ENCODE results near the gene SPTB.

The SPTB gene

GRCh38 chr14:64763085-64763782 lies 116.5 kb downstream of the SPTB start:
- H3K27ac ChIP-seq, result no peak overlapping the region
- no peak for TF ChIP-seq ZFX (IDR thresholded peaks at IDR 0.05; ENCODE audit: borderline replicate concordance)
- TF ChIP-seq CTCF (IDR thresholded peaks at IDR 0.05), result no peak

- H3K27ac ChIP-seq, result peak overlapping the region; percentile 38
- no peak; the same call in 1 of the 2 replicates for TF ChIP-seq CTCF (IDR thresholded peaks at IDR 0.05)
- TF ChIP-seq ZFX (IDR thresholded peaks at IDR 0.05; ENCODE audit: borderline replicate concordance), result no peak
Observed at GRCh38 chr14:64762044-64763034, 117.4 kb downstream of the SPTB start.

- no peak for TF ChIP-seq ZFX (IDR thresholded peaks at IDR 0.05; ENCODE audit: borderline replicate concordance)
- peak; percentile 39 for TF ChIP-seq CTCF (IDR thresholded peaks at IDR 0.05)
- peak overlapping the region; percentile 38 for H3K27ac ChIP-seq
Observed at GRCh38 chr14:64761441-64762043, 118.2 kb downstream of the SPTB start.

- H3K27ac ChIP-seq, result no peak overlapping the region; the same call in 1 of the 2 replicates
- no peak for TF ChIP-seq ZFX (IDR thresholded peaks at IDR 0.05; ENCODE audit: borderline replicate concordance)
- no peak for TF ChIP-seq CTCF (IDR thresholded peaks at IDR 0.05)
Observed at GRCh38 chr14:64760916-64761315, 118.8 kb downstream of the SPTB start.

- TF ChIP-seq ZFX (IDR thresholded peaks at IDR 0.05; ENCODE audit: borderline replicate concordance), result no peak
- TF ChIP-seq CTCF (IDR thresholded peaks at IDR 0.05), result peak; percentile 86
- no peak overlapping the region for H3K27ac ChIP-seq
Observed at GRCh38 chr14:64760146-64760755, 119.5 kb downstream of the SPTB start.

- TF ChIP-seq CTCF (IDR thresholded peaks at IDR 0.05), result no peak
- TF ChIP-seq ZFX (IDR thresholded peaks at IDR 0.05; ENCODE audit: borderline replicate concordance), result no peak
- no peak overlapping the region for H3K27ac ChIP-seq
Observed at GRCh38 chr14:64759555-64759938, 120.2 kb downstream of the SPTB start.
